Adrenal gland (tissue), 5 donors: Measurements from ENCODE around the gene TMPRSS3.

Experiments used
- CTCF ChIP-seq, 6 experiments: fragments of 450-650 bp in 4 of 6; fragments of 200-600 bp in 2 of 6; sonication (generic) in 1 of 6; IDR thresholded peaks; 1 replicate in 5 of 6; 2 replicates in 1 of 6; pipeline versions ENCODE4 v1.5.1 to v1.8.0; 2016 to 2021; ENCODE audit warnings: antibody characterized with exemption in 6 of 6, mild to moderate bottlenecking in 2 of 6, moderate library complexity in 1 of 6
- POLR2A ChIP-seq, 2 donors: fragments of 450-650 bp; IDR thresholded peaks; one replicate each; pipeline ENCODE4 v1.6.1; 2017; ENCODE audit warnings: antibody characterized with exemption in 2 of 2, mild to moderate bottlenecking in 2 of 2, moderate library complexity in 1 of 2
- donor health status: DM: no; HTN: no; CAD: no.

GRCh38 chr21:42337830-42338728, 57.8 kb downstream of the TMPRSS3 start:
- TF ChIP-seq CTCF (IDR thresholded peaks at IDR 0.05): peak; percentile 23 to 63 (median 50)
- TF ChIP-seq POLR2A (IDR thresholded peaks at IDR 0.05): no peak
